OCI-LY7 (cell line): ENCODE measurements around the gene CDKN2AIPNL. TPM values are rescaled to one million over a fixed set of nuclear protein-coding genes. Genes with fewer than 3 reads are reported as not detected.

Experiments used
- BruUV-seq: library from RNA; stranded (reverse); fragments of 400-500 nt; replicated peaks from 2 replicates; lab custom pipeline; 2021; lab: Mats Ljungman, UMichigan
- CTCF ChIA-PET: fragments of 300-600 bp; sonication (Branson Sonifier 250); formaldehyde crosslinking; loops from one replicate; lab custom pipeline; 2022; ENCODE audit warnings: antibody characterized with exemption; ENCODE audit not compliant: unreplicated experiment; lab: Charles Lee
- POLR2A ChIA-PET: fragments of 300-600 bp; sonication (Branson Sonifier 250); formaldehyde crosslinking; loops from one replicate; lab custom pipeline; 2022; ENCODE audit warnings: antibody characterized with exemption; lab: Charles Lee
- DNase-seq: peaks from one replicate; pipeline ENCODE4 v3.0.0-alpha.2; 2015; ENCODE audit warnings: low spot score
- H2AFZ ChIP-seq: fragments of 200-600 bp; sonication (generic), shearing (Covaris generic); 2 replicates; pipeline ENCODE4 v1.6.1; 2014; ENCODE audit warnings: mild to moderate bottlenecking, antibody characterized with exemption, low read length, moderate library complexity
- H3K27ac ChIP-seq: fragments of 200-600 bp; sonication (generic); 2 replicates; pipeline ENCODE4 v1.5.1; 2014; ENCODE audit warnings: mixed run types, low read depth, mild to moderate bottlenecking, moderate library complexity, low read length, inconsistent platforms; ENCODE audit not compliant: poor library complexity, severe bottlenecking
- H3K36me3 ChIP-seq: fragments of 200-600 bp; sonication (generic); 2 replicates; pipeline ENCODE4 v1.6.1; 2014; ENCODE audit warnings: mild to moderate bottlenecking, antibody characterized with exemption, low read length, moderate library complexity, mixed read lengths; ENCODE audit not compliant: insufficient read depth
- H3K4me1 ChIP-seq: fragments of 200-600 bp; sonication (generic); 2 replicates; pipeline ENCODE4 v1.5.1; 2014; ENCODE audit warnings: mild to moderate bottlenecking, low read length; ENCODE audit not compliant: insufficient read depth, poor library complexity, severe bottlenecking
- H3K4me2 ChIP-seq: fragments of 200-600 bp; sonication (generic); 2 replicates; pipeline ENCODE4 v1.6.1; 2014; ENCODE audit warnings: mild to moderate bottlenecking, low read length
- H3K4me3 ChIP-seq: fragments of 200-600 bp; sonication (generic); 2 replicates; pipeline ENCODE4 v1.5.1; 2014; ENCODE audit warnings: mild to moderate bottlenecking, low read depth, low read length; ENCODE audit not compliant: poor library complexity, severe bottlenecking
- H3K79me2 ChIP-seq: fragments of 200-600 bp; sonication (generic); 2 replicates; pipeline ENCODE4 v1.6.1; 2016; ENCODE audit warnings: low read depth, mild to moderate bottlenecking, low read length, moderate library complexity, mixed read lengths; ENCODE audit not compliant: insufficient read depth
- H3K9me2 ChIP-seq: fragments of 200-600 bp; sonication (generic); 2 replicates; pipeline ENCODE4 v1.6.1; 2016; ENCODE audit warnings: mild to moderate bottlenecking, low read length, mixed read lengths; ENCODE audit not compliant: insufficient read depth
- H3K9me3 ChIP-seq: fragments of 200-600 bp; sonication (generic); 2 replicates; pipeline ENCODE4 v1.6.1; 2014; ENCODE audit warnings: mild to moderate bottlenecking, mixed run types, low read length, mixed read lengths
- H4K20me1 ChIP-seq: fragments of 200-600 bp; sonication (generic); 2 replicates; pipeline ENCODE4 v1.6.1; 2014; ENCODE audit warnings: mild to moderate bottlenecking, antibody characterized with exemption, low read length, moderate library complexity, mixed read lengths; ENCODE audit not compliant: insufficient read depth
- EZH2phosphoT487 ChIP-seq: fragments of 200-600 bp; sonication (generic); IDR thresholded peaks from 2 replicates; pipeline ENCODE4 v1.6.1; 2018; ENCODE audit warnings: low read depth, borderline replicate concordance, mild to moderate bottlenecking, mixed run types, antibody characterized with exemption, low read length, moderate library complexity, mixed read lengths
- intact Hi-C: fragments of 100-400 bp; cut with micrococcal nuclease; formaldehyde crosslinking; loops from one replicate; pipeline ENCODE4 v1.10.0; 2022; ENCODE audit not compliant: unreplicated experiment
- total RNA-seq, 2 experiments: library from RNA; depleted of rRNA in 1 of 2; stranded (reverse); fragments of >200 nt in 1 of 2; shearing (Covaris generic) in 1 of 2; gene quantifications; 2 replicates each; pipeline ENCODE4 v1.2.3, GENCODE V29; 2014 to 2022
- TF ChIP-seq, protein P1 (sequence below): fragments of 200-600 bp; sonication (generic); conservative IDR thresholded peaks from 2 replicates; pipeline ENCODE4 v1.5.1; 2014; ENCODE audit warnings: mild to moderate bottlenecking, antibody characterized with exemption, low read length, moderate library complexity, mixed read lengths

The CDKN2AIPNL gene
- total RNA-seq, 2 experiments from 2014 or later = 45.7 to 47.8 TPM

DNA sequence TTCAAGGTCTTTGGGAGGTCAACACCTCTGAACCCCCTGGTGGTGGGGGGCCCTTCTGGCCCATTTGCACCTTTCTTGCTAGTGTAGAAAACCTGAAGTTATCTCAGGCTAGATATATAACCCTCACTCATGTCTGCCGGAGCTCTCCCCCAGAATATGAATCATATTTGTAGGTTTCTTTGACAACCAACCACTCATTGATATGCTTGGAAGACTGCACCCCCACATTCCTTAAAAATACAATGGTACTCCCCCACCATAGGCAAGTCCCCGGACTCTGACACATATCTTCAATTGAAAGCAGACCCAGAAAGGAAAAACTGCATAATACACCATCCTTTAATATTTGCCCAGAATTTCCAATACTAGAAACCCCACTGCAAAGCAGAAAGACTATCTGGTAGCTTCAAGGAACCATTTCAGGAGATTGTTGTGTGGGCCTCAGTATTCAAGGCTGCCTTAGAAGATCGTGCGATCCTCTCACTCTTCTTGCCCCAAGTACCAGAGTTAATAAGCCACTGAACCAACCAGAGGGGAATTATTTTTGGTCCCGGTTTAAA lies 41.3 kb downstream of the CDKN2AIPNL start:
- peaks cover 27% of the 10 kb centered on the region for H3K4me1 ChIP-seq
- POLR2A ChIA-PET = interaction anchor here (0.6 to 1.3 kb wide), 6 partner anchors 41 to 311 kb away, joined by 3 to 4 read pairs (median 3); no protein-coding TSS in a partner anchor
- H3K79me2 ChIP-seq = peaks cover 48% of the 10 kb centered on the region
- H3K9me3 ChIP-seq = no peaks in the 10 kb centered on the region
- TF ChIP-seq EZH2phosphoT487 = no peak
- TF ChIP-seq, protein P1, sequence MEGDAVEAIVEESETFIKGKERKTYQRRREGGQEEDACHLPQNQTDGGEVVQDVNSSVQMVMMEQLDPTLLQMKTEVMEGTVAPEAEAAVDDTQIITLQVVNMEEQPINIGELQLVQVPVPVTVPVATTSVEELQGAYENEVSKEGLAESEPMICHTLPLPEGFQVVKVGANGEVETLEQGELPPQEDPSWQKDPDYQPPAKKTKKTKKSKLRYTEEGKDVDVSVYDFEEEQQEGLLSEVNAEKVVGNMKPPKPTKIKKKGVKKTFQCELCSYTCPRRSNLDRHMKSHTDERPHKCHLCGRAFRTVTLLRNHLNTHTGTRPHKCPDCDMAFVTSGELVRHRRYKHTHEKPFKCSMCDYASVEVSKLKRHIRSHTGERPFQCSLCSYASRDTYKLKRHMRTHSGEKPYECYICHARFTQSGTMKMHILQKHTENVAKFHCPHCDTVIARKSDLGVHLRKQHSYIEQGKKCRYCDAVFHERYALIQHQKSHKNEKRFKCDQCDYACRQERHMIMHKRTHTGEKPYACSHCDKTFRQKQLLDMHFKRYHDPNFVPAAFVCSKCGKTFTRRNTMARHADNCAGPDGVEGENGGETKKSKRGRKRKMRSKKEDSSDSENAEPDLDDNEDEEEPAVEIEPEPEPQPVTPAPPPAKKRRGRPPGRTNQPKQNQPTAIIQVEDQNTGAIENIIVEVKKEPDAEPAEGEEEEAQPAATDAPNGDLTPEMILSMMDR = no peak
- H3K4me3 ChIP-seq = peak overlapping the region; percentile 80
- H3K27ac ChIP-seq = peak overlapping the region; percentile 62
- peaks cover 7% of the 10 kb centered on the region; the same call in 1 of the 2 replicates for H4K20me1 ChIP-seq
- peak overlapping the region; percentile 90 for H2AFZ ChIP-seq
- H3K4me2 ChIP-seq = peak overlapping the region; percentile 97
- H3K36me3 ChIP-seq = peaks cover 12% of the 10 kb centered on the region; the same call in 1 of the 2 replicates
- CTCF ChIA-PET = interaction anchor here (0.6 kb wide), 1 partner anchor 11 kb away, joined by 3 read pairs; no protein-coding TSS in a partner anchor
- no peaks in the 10 kb centered on the region for H3K9me2 ChIP-seq
- TSS peak; percentile 89 for BruUV-seq
- DNase-seq = no peak
- intact Hi-C loops = loop anchor here (2.0 to 5.0 kb wide), 5 partner anchors 143 to 367 kb away; partner anchors contain the start of genes CAMLG, PPP2CA and SKP1

GRCh38 chr5:134365604-134366003 lies 46.1 kb downstream of the CDKN2AIPNL start:
- intact Hi-C loops = no loop called here
- Histone ChIP-seq H3K9me3 (no peaks in the 10 kb centered on the region), H3K4me3 (no peak overlapping the region), H2AFZ (no peak overlapping the region), H3K4me2 (peak overlapping the region; percentile 72; the same call in 1 of the 2 replicates), H4K20me1 (no peaks in the 10 kb centered on the region), H3K27ac (no peak overlapping the region), H3K9me2 (no peaks in the 10 kb centered on the region), H3K36me3 (no peaks in the 10 kb centered on the region), H3K79me2 (peaks cover 11% of the 10 kb centered on the region), H3K4me1 (peaks cover 19% of the 10 kb centered on the region)
- no TSS peak for BruUV-seq
- DNase-seq = no peak
- no peak for TF ChIP-seq EZH2phosphoT487
- TF ChIP-seq, protein P1 = no peak
- ChIA-PET CTCF (no interaction called here), POLR2A (interaction anchor here (0.5 kb wide), 1 partner anchor 34 kb away, joined by 3 read pairs; no protein-coding TSS in a partner anchor)

DNA sequence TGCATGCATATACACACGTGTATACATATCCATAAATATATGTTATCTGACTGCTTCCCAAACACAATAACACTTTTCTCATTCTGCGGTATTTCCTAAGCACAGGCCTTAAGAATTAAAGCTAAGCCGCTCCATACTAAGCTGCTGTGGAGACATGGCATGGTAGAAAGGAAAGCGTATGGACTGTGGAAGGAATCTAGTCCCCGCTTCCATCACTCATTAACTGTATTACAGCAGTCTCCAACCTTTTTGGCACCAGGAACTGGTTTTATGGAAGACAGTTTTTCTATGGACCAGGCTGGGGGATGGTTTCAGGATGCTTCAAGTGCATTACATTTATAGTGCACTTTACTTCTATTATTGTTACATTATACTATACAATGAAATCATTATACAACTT lies 56.0 kb downstream of the CDKN2AIPNL start:
- Histone ChIP-seq H3K9me3 (no peaks in the 10 kb centered on the region), H3K4me3 (no peak overlapping the region), H4K20me1 (no peaks in the 10 kb centered on the region), H3K36me3 (no peaks in the 10 kb centered on the region), H3K79me2 (no peaks in the 10 kb centered on the region), H2AFZ (no peak overlapping the region), H3K4me1 (no peaks in the 10 kb centered on the region), H3K4me2 (no peak overlapping the region), H3K27ac (no peak overlapping the region), H3K9me2 (no peaks in the 10 kb centered on the region)
- intact Hi-C loops = no loop called here
- no TSS peak for BruUV-seq
- DNase-seq = no peak
- CTCF ChIA-PET = no interaction called here
- no peak for TF ChIP-seq EZH2phosphoT487
- TF ChIP-seq, protein P1 = no peak
- POLR2A ChIA-PET = no interaction called here
